Central memory CD4-positive, alpha-beta T cell (primary cell): ENCODE measurements around the gene PRKD1.

Source experiments
- DNase-seq: peaks from one replicate; pipeline ENCODE4 v3.0.0; 2022

Gene PRKD1

GRCh38 chr14:29580763-29581162 is 346.9 kb downstream of the PRKD1 start:
- no peak for DNase-seq

- DNase-seq = no peak
Observed at GRCh38 chr14:29579838-29580237, 347.8 kb downstream of the PRKD1 start.

DNA sequence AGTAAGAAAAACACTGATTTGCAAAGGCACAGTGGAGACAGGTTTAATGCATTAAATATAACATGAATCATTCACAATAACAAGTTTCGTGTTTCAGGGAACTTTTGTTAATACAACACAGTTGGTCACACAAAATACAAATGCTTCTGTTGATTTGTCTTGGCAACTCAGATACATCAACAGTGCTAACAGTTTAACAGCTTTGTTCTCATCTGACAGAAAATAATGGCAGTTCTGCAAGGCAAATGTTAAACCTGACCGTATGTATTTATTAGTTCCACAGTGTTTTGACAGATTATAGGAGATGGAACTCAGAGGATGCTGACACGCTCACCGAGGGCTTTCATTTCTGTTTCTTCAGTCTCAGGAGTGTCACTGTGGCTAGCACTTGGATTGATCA is 350.7 kb downstream of the PRKD1 start:
- DNase-seq = no peak

DNA sequence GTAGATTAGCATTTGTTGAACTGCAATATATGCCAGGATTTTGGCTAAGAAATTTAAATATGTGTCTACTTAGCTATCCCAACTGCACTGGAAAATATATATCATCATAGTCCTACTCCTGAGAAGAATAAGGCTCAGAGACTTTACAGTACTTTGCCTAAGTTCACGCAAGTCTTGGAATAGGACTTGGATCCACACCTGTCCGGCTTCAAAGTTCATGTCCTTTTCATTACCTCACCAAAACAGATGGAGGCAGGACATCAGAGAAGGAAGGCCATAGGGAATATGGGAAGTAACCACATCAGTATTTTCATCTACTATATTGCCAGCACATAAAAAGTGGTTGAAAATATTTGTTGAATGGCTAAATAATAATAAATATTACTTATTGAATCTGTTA is 358.5 kb downstream of the PRKD1 start:
- no peak for DNase-seq

DNA sequence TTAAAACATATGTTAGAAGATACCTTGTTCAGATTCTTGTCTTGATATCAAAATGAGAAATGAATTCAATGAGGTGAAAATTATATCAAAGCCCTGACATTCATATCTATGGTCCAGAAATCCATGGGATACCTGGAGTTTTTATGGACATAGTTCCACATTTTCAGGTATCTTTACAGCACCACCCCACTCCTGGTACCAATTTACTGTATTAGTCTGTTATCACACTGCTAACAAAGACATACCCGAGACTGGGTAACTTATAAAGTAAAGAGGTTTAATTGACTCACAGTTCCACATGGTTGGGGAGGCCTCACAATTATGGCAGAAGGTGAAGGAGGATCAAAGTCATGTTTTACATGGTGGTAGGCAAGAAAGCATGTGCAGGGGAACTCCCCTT is 361.5 kb downstream of the PRKD1 start:
- no peak for DNase-seq

GRCh38 chr14:29558516-29558915 is 369.1 kb downstream of the PRKD1 start:
- DNase-seq = no peak

DNA sequence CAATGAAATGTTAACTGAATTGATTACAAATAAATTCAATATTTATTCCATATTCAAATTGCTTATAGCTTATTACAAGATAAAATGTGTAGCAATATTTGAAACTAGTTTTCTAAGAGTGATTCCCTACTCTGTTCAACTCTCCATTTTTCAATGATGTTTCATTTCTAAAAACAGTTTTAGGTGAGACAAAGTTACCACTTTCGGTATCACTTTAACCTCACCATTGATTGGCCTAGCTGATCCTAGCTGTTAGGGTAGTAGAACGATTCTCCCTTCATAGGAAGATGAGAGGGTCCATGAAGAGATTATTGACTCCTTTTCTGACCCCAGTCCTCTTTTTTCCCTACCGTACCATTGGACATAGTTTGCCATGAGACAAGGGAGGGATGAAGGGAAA is 373.3 kb downstream of the PRKD1 start:
- DNase-seq = no peak

DNA sequence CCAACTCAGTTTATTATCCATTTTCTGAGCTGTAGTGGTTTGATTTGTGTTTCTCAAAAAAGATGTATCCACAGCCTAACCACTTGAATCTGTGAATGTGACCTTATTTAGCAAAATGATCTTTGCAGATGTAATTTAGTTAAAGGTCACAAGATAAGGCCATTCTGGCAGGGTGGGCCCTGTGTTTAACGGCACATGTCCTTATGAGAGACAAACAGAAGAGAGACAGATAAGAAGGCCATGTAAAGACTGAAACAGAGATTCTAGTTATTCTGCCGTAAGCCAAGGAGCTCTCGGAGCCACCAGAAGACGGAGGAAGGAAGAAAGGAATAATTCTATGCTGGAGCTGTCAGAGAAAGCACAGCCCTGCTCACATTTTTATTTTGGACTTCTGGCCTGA is 374.2 kb downstream of the PRKD1 start:
- no peak for DNase-seq

GRCh38 chr14:29548948-29549370 is 378.7 kb downstream of the PRKD1 start:
- no peak for DNase-seq

DNA sequence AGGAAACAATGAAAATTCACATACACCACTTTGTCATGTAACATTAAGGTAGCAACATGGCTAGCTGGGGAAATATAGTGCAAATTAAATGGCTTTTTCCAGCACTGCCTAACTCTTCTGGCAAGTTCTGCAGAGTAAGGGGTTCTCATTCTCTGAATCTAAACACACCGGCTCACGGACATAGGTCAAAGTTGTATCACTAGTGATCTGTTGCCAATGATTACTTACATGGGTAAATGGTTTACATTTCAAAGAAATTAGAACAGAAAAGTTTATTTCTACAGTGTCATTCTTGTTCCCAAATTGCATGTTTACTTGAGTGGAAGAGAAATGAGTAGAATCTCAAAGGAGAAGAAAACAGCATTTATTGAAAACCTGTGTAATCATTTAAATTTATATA is 381.9 kb downstream of the PRKD1 start:
- no peak for DNase-seq

DNA sequence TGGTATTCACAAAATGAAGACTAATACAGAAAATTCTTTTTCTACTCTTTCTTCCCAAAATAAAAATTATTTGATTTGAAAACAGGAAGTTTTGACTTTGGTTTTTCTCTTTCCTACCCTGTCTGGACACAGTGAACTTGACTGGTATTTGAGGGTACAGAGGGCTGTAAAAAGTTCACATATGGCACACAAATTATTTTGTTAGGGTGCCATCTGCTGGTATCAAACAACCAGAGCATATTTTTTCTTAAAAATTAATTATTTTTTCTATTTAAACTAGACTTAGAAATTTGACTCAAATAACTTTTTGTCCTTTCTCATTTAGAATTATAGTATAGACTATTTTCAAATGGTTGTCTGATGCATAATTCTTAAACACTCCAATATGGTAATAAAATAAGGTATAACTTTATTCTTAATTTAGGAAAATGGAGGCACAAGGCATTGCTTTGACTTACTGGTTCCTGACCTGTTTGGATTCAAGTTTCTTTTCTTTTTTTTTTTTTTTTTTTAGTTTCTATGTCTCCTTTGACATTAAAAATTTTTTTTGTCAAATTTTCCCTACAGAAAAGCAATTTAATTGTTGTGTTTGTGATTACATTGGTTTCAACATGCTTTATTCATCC is 390.6 kb downstream of the PRKD1 start:
- DNase-seq = no peak

GRCh38 chr14:29529418-29529817 is 398.2 kb downstream of the PRKD1 start:
- no peak for DNase-seq

- DNase-seq = no peak
Observed at GRCh38 chr14:29528889-29529288, 398.8 kb downstream of the PRKD1 start.

GRCh38 chr14:29527286-29527685 is 400.4 kb downstream of the PRKD1 start:
- DNase-seq = no peak
